ENCODE measurements around the gene POU3F1.

The POU3F1 gene

DNA sequence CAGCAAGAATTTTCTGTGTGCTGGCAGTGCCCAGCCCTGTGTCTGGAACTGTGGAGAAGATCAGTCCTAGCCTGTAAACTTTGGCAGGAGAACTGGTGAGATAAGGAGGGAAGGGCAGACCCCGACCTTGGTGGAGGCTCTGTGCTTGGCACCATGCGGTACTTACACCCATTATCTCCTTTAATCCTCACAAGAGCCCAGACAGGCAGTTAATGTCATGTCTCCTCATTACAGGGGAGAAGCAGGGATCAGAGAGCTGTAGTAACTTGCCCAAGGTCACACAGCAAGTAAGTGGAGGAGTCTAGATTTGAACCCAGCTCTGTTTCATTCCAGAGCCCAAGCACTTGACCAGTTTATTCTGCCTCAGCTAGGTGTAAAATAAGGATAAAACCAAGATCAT lies 13.9 kb upstream of the POU3F1 start:
- no peak overlapping the region for H3K4me3 ChIP-seq (replicated peaks in 1 of 2; ENCODE audit: low read depth in 2 of 2, low read length in 2 of 2)
- DNase-seq (ENCODE audit: low read depth in 2 of 2) = no peak
- TF ChIP-seq, protein P1, sequence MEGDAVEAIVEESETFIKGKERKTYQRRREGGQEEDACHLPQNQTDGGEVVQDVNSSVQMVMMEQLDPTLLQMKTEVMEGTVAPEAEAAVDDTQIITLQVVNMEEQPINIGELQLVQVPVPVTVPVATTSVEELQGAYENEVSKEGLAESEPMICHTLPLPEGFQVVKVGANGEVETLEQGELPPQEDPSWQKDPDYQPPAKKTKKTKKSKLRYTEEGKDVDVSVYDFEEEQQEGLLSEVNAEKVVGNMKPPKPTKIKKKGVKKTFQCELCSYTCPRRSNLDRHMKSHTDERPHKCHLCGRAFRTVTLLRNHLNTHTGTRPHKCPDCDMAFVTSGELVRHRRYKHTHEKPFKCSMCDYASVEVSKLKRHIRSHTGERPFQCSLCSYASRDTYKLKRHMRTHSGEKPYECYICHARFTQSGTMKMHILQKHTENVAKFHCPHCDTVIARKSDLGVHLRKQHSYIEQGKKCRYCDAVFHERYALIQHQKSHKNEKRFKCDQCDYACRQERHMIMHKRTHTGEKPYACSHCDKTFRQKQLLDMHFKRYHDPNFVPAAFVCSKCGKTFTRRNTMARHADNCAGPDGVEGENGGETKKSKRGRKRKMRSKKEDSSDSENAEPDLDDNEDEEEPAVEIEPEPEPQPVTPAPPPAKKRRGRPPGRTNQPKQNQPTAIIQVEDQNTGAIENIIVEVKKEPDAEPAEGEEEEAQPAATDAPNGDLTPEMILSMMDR (IDR thresholded peaks at IDR 0.05; ENCODE audit: low read depth, low read length) = no peak

DNA sequence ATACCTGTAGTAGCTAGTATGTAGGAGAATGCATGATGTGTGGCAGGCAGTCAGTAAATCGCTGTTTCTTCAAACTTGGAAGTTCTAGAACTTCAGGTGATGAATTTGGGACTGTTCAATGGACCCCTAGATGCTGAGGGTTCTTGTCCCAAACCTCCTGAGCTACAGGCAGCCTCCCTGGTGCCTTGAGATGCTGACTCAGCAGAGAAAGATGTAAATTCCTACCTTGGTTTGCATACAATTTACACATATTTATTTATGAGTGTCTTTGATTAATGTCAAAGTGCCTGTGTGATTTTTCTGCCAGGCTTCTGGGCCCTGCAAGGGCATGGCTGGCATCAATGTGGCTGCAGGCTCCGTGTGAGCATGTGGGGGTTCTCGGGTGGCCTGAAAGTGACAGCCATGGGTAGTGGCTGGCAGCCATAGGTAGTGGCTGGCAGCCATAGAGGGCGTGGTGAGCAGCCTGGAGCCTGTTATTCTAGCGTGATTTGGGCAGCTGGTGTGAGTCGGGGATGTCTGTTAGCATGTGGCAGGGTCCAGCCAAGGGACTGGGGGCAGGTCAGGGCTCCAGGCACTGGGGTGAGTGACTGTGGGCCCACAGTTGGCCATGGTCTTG lies 13.2 kb upstream of the POU3F1 start:
- TF ChIP-seq, protein P1 (IDR thresholded peaks at IDR 0.05; ENCODE audit: low read depth, low read length) = no peak
- no peak for DNase-seq (ENCODE audit: low read depth in 2 of 2)

DNA sequence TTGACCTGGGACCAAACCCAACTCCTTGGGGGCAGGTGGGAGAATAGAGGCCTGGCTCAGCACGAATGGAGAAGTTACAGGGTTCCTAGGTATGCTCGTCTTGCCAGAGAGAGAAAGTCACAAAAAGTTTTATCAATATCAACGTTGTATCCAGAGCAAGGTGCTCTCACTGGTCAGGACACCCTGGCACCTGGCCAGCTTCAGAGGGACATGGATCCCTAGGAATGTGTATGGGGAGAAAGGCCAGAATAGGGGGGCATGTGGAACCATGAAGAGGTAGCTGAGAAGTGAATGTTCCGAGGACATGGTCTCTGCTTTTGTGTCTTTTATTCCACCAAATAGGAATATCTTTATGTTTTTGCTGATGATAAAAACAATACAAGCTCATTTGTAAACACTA lies 9.4 kb upstream of the POU3F1 start:
- no peak for DNase-seq (ENCODE audit: low read depth in 2 of 2)
- H3K4me3 ChIP-seq (replicated peaks in 1 of 2; ENCODE audit: low read depth in 2 of 2, low read length in 2 of 2) = no peak overlapping the region
- TF ChIP-seq, protein P1 (IDR thresholded peaks at IDR 0.05; ENCODE audit: low read depth, low read length) = no peak

More for the DNA sequence above, 13.2 kb upstream of the POU3F1 start:
- H3K4me3 ChIP-seq (replicated peaks in 1 of 2; ENCODE audit: low read depth in 2 of 2, low read length in 2 of 2) = no peak overlapping the region

DNA sequence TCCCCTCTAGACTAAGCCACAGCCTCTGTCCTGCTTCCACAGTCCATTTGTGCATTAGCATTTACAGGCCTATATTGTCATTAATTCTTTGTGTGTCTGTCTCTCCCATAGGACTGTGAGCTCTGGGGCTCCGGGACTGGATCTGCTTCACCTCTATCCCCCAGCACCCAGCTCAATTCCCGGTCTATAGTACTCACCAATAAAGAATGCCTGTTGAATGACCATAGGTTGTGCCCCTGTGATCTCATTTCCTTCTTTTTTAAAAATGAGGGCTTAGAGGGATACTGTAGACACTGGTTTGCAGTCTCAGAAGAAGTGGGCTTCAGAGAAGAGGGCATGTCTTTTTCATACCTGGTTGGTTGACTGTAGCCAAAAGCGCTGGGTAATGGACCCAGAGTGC lies 8.8 kb upstream of the POU3F1 start:
- no peak overlapping the region for H3K4me3 ChIP-seq (replicated peaks in 1 of 2; ENCODE audit: low read depth in 2 of 2, low read length in 2 of 2)
- TF ChIP-seq, protein P1 (IDR thresholded peaks at IDR 0.05; ENCODE audit: low read depth, low read length) = no peak
- DNase-seq (ENCODE audit: low read depth in 2 of 2) = no peak

DNA sequence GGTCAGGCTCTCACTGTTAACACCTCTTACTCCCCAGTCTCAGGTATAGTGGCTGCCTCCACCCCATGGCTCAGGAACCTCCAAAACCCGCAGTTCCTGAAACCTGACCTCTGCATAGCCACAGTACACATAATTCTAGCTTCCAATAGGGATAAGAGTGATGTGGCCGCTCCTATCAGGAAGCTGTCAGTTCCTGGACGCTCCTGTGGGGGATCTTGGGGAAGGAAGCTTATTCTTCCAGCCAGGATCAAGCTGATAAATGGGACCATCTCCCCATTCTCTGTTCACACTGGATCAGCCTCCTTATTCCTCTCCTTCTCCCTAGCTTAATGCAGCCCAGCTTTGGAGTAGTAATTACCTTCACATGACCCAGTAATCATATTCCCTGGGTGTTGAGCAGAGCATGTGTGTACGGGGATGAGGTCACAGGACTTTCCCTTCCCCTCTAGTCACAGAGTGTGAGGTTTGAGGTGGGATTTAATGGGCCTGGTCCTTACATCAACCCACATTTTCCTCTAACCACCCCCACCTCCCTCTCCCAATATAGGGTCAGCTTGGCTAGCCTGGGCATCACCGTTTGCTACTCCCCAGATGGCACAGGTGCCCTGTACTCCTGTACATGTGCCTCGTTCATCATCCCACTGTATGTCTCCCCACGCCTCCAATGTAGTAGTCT lies 7.0 kb upstream of the POU3F1 start:
- no peak for DNase-seq (ENCODE audit: low read depth in 2 of 2)
- no peak overlapping the region for H3K4me3 ChIP-seq (replicated peaks in 1 of 2; ENCODE audit: low read depth in 2 of 2, low read length in 2 of 2)
- TF ChIP-seq, protein P1 (IDR thresholded peaks at IDR 0.05; ENCODE audit: low read depth, low read length) = no peak

DNA sequence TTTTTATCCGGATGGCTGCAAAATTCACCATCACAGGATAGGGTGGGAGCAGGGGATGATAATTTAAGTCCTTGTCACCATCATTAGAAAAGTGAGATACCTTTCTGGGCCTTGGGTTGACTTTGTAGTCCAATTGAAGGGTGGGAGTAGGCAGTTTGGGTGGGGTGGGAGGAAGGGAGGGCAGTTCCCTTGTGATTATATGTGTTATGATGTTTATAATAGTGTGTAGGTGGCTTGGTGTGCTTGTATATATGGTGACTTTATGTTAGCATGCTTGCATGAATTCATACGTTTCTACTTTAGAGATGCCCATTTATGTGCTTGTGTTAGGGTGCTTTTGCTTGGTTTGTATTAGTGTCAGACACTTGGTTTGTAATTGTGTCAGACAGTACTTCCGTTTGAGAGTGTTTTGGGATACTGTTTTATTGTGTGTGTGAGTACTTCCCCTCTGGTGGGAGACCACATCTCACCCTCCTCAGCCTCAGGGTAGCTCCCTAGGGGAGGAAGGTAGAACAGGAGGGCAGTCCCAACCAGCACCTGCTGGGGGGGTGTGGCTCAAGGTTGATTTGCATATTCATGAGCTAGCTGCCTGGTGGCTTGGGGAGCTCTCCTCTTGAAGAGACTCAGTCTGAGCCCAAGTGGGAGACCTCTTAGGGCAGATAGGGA lies 6.3 kb upstream of the POU3F1 start:
- no peak for DNase-seq (ENCODE audit: low read depth in 2 of 2)
- H3K4me3 ChIP-seq (replicated peaks in 1 of 2; ENCODE audit: low read depth in 2 of 2, low read length in 2 of 2) = no peak overlapping the region
- TF ChIP-seq, protein P1 (IDR thresholded peaks at IDR 0.05; ENCODE audit: low read depth, low read length) = no peak
